ENCODE results near the gene KRT76. TPM values are rescaled to one million over a fixed set of nuclear protein-coding genes. Genes with fewer than 3 reads are reported as not detected.

Gene KRT76
- total and polyA plus RNA-seq, 10 donors = not detected

DNA sequence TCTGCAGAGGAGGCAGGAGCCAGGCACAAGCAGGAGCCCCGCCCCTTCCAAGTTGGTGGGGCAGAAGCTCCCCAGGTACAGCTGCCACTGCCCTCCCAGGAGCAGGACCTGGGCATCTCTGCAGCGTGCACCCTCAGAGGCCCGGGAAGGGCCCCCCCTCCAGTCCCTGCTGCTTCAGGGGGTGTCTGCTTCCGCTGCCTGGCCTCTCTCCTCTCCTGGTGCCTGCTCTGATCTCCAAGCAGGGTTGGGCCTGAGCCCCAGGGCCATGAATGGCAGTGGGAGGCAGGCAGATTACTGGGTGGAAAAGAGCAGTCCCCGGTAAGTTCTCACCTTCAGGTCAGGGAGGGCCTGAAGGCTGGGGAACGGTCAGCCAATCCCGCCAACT lies 35.0 kb downstream of the KRT76 start:
- Histone ChIP-seq H3K4me3 (no peak overlapping the region), H3K27me3 (replicated peaks in 1 of 7) (peaks cover 0 to 48% (median 0%) of the 10 kb centered on the region in 7 donors), H3K36me3 (no peaks in the 10 kb centered on the region), H3K27ac (no peak overlapping the region), H3K9me3 (no peaks in the 10 kb centered on the region), H3K4me1 (no peaks in the 10 kb centered on the region)
- intact Hi-C loops (cut with DNase I; ENCODE audit: low total_unique reads) = no loop called here
- WGBS, 5 donors = 60 to 80% (median 72%) methylated on average over 2 to 7 of the region's 7 CpGs
- DNase-seq = no peak
- TF ChIP-seq POLR2AphosphoS5 (IDR thresholded peaks at IDR 0.05) (no peak), POLR2A (IDR thresholded peaks at IDR 0.05) (no peak)
- TF ChIP-seq, protein P1, sequence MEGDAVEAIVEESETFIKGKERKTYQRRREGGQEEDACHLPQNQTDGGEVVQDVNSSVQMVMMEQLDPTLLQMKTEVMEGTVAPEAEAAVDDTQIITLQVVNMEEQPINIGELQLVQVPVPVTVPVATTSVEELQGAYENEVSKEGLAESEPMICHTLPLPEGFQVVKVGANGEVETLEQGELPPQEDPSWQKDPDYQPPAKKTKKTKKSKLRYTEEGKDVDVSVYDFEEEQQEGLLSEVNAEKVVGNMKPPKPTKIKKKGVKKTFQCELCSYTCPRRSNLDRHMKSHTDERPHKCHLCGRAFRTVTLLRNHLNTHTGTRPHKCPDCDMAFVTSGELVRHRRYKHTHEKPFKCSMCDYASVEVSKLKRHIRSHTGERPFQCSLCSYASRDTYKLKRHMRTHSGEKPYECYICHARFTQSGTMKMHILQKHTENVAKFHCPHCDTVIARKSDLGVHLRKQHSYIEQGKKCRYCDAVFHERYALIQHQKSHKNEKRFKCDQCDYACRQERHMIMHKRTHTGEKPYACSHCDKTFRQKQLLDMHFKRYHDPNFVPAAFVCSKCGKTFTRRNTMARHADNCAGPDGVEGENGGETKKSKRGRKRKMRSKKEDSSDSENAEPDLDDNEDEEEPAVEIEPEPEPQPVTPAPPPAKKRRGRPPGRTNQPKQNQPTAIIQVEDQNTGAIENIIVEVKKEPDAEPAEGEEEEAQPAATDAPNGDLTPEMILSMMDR (IDR thresholded peaks at IDR 0.05 in 8 of 11, conservative IDR thresholded peaks at IDR 0.05 in 3 of 11) = no peak

DNA sequence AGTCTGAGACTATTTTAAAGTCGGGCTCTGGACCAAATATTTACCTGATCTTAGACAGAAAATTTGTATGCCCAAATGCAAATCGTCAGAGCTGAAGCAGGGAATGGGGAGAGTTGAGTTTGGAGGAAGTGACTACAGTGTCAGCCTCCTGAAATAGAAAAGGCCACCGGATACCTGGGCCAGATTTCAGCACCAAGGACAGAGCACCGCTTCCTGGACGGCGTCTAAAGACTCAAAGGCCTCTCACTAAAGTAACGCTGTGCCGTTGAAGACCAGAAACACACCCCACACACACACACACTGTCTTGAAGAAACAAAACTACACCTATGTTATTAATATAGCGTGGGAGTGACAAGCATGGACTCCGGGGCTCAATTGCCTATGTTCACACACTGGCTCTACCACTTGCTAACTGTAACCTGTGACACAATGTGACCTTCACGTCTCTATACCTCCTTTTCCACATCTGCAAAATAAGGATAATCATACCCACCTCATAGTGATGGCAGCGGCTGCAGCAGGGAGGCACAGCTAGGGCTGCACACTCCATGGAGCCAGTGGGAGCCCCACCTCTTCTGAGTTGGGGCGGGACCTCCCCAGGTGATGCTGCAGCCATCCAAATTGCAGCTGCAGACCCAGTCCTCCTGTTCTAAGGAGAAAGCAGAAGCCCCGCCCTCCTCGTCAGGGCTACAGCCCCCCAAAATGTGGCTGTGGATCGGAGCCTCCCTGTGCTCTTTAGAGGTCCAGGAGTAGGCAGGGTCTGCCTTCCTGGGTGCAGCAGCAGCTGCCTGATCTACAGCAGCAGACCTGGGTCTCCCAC lies 35.6 kb downstream of the KRT76 start:
- DNase-seq = no peak
- no peaks in the 10 kb centered on the region for H3K4me1 ChIP-seq
- H3K36me3 ChIP-seq = no peaks in the 10 kb centered on the region
- no peak overlapping the region for H3K27ac ChIP-seq
- H3K9me3 ChIP-seq = no peaks in the 10 kb centered on the region
- intact Hi-C loops (cut with DNase I; ENCODE audit: low total_unique reads) = no loop called here
- no peak for TF ChIP-seq POLR2AphosphoS5 (IDR thresholded peaks at IDR 0.05)
- TF ChIP-seq POLR2A (IDR thresholded peaks at IDR 0.05) = no peak
- TF ChIP-seq, protein P1 (IDR thresholded peaks at IDR 0.05 in 8 of 11, conservative IDR thresholded peaks at IDR 0.05 in 3 of 11) = no peak
- 18 to 23% (median 20%) methylated on average over 16 of the region's 16 CpGs for WGBS, 5 donors
- H3K27me3 ChIP-seq (replicated peaks in 1 of 7) = peaks cover 0 to 53% (median 0%) of the 10 kb centered on the region in 7 donors
- no peak overlapping the region for H3K4me3 ChIP-seq

DNA sequence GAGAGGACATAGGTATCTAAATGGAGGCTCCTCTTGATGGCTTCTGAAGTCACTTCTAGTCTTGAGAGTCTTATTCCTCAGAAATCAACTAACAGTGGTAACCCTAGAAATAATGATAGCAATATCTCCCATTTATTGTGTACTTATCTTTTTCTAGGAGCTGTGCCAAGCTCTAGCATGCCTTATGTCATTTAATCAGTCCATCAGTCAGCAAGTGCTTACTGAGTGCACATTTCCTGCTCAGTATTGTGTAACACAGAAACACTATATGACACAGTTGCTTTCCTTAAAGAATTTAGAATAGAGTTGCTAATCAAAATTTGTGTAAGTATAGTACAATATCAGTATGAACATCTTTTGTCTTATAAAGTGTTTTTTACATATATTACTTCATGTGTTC lies 36.6 kb downstream of the KRT76 start:
- intact Hi-C loops (cut with DNase I; ENCODE audit: low total_unique reads) = no loop called here
- H3K36me3 ChIP-seq = no peaks in the 10 kb centered on the region
- H3K27me3 ChIP-seq (replicated peaks in 1 of 7) = peaks cover 0 to 63% (median 0%) of the 10 kb centered on the region in 7 donors
- H3K27ac ChIP-seq = no peak overlapping the region
- no peak for DNase-seq
- no peaks in the 10 kb centered on the region for H3K4me1 ChIP-seq
- H3K4me3 ChIP-seq = no peak overlapping the region
- TF ChIP-seq, protein P1 (IDR thresholded peaks at IDR 0.05 in 8 of 11, conservative IDR thresholded peaks at IDR 0.05 in 3 of 11) = no peak
- TF ChIP-seq POLR2AphosphoS5 (IDR thresholded peaks at IDR 0.05) = no peak
- no peak for TF ChIP-seq POLR2A (IDR thresholded peaks at IDR 0.05)
- H3K9me3 ChIP-seq = no peaks in the 10 kb centered on the region

DNA sequence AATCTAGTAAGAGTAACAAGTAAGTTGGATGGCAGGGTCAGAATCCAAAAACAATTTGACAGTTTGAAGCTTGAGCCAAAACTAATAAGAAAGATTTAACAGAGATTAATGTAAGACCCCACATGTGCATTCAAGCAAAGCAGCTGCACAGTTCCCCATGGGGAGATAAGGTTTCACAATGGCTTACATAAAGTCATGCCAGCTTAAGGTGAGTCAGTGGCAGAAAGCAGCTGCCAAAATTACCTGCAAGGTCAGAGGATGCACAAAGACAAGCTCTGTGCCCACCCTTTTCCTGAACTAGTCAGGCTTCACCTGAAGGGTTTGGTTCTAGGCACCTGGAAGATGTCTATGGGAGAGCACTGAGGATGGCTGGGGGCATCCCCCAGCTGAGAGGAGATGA lies 37.2 kb downstream of the KRT76 start:
- intact Hi-C loops (cut with DNase I; ENCODE audit: low total_unique reads) = no loop called here
- TF ChIP-seq, protein P1 (IDR thresholded peaks at IDR 0.05 in 8 of 11, conservative IDR thresholded peaks at IDR 0.05 in 3 of 11) = no peak
- no peak for TF ChIP-seq POLR2A (IDR thresholded peaks at IDR 0.05)
- TF ChIP-seq POLR2AphosphoS5 (IDR thresholded peaks at IDR 0.05) = no peak
- no peaks in the 10 kb centered on the region for H3K9me3 ChIP-seq
- no peak for DNase-seq
- peaks cover 0 to 69% (median 0%) of the 10 kb centered on the region in 7 donors for H3K27me3 ChIP-seq (replicated peaks in 1 of 7)
- no peak overlapping the region for H3K4me3 ChIP-seq
- H3K27ac ChIP-seq = no peak overlapping the region
- no peaks in the 10 kb centered on the region for H3K4me1 ChIP-seq
- H3K36me3 ChIP-seq = no peaks in the 10 kb centered on the region

Data from spleen (tissue), 11 donors.